Choroid plexus epithelial cell (primary cell): ENCODE data around the gene VWA5B1.
A peak's percentile ranks its signal among the peaks of the same experiment; 100 is the strongest.

Source experiments
- DNase-seq: peaks from one replicate; pipeline ENCODE4 v3.0.0-alpha.2; 2010; ENCODE audit warnings: low read depth
- H3K4me3 ChIP-seq: 2 replicates; pipeline ENCODE4 v1.5.1; 2011; ENCODE audit warnings: low read depth, mild to moderate bottlenecking, control low read depth, low read length, moderate library complexity
- TF ChIP-seq, protein P1 (sequence below): conservative IDR thresholded peaks from 2 replicates; pipeline ENCODE4 v1.5.1; 2011; ENCODE audit warnings: low read depth, mild to moderate bottlenecking, control low read depth, inconsistent platforms, low read length, moderate library complexity

VWA5B1 gene

GRCh38 chr1:20327467-20327866 lies 36.8 kb downstream of the VWA5B1 start:
- no peak for DNase-seq
- H3K4me3 ChIP-seq: no peak overlapping the region
- TF ChIP-seq, protein P1, sequence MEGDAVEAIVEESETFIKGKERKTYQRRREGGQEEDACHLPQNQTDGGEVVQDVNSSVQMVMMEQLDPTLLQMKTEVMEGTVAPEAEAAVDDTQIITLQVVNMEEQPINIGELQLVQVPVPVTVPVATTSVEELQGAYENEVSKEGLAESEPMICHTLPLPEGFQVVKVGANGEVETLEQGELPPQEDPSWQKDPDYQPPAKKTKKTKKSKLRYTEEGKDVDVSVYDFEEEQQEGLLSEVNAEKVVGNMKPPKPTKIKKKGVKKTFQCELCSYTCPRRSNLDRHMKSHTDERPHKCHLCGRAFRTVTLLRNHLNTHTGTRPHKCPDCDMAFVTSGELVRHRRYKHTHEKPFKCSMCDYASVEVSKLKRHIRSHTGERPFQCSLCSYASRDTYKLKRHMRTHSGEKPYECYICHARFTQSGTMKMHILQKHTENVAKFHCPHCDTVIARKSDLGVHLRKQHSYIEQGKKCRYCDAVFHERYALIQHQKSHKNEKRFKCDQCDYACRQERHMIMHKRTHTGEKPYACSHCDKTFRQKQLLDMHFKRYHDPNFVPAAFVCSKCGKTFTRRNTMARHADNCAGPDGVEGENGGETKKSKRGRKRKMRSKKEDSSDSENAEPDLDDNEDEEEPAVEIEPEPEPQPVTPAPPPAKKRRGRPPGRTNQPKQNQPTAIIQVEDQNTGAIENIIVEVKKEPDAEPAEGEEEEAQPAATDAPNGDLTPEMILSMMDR: no peak

- TF ChIP-seq, protein P1: no peak
- DNase-seq: no peak
- no peak overlapping the region for H3K4me3 ChIP-seq
These were observed 37.5 kb downstream of the VWA5B1 start for GRCh38 chr1:20328201-20328600.

- DNase-seq: no peak
- TF ChIP-seq, protein P1: peak; percentile 28
- no peak overlapping the region for H3K4me3 ChIP-seq
These were observed 39.3 kb downstream of the VWA5B1 start for GRCh38 chr1:20329793-20330542.

DNA sequence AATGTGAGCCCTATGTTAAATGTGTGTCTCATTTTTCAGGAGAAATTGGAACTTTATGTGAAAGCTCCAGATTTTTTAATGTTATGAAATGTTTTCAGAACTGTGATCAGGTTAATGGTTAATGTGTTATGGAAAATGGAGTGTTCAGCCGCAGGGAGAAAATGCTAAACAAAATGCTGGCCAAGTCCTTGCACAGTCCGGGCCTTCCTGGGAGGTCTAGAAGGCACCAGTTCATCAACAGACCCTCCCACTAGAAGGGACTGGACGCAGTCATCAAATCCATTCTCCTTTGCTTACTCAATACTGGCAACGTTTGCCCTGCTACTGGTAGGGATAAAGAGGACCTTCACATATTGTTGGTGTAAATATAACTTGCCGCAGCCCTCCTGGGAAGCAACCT lies 43.4 kb downstream of the VWA5B1 start:
- no peak overlapping the region for H3K4me3 ChIP-seq
- TF ChIP-seq, protein P1: no peak
- no peak for DNase-seq

- DNase-seq: no peak
- TF ChIP-seq, protein P1: no peak
- H3K4me3 ChIP-seq: no peak overlapping the region
These were observed 45.5 kb downstream of the VWA5B1 start for GRCh38 chr1:20336105-20336605.

DNA sequence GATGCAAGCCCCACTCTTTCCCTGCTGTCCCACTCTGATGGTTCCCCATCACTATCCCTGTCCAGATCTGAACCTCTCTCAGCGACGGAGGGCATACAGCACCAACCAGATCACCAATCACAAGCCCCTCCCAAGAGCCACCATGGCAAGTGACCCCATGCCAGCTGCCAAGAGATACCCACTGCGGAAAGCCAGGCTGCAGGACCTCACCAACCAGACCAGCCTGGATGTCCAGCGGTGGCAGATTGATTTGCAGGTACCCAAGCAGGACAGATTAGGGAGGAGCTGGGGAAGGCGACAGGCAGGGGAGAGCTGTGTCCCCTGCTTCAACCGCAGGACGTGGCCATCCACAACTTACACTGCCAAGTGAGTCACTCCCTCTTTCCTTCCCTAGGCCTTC lies 46.9 kb downstream of the VWA5B1 start:
- no peak overlapping the region for H3K4me3 ChIP-seq
- TF ChIP-seq, protein P1: no peak
- DNase-seq: no peak
